GM19240 (cell line): ENCODE data around the gene STK35.
A peak's percentile ranks its signal among the peaks of the same experiment; 100 is the strongest.

Source experiments
- DNase-seq: peaks from one replicate; pipeline ENCODE4 v3.0.0; 2011; ENCODE audit warnings: low spot score; ENCODE audit not compliant: insufficient read length

The STK35 gene

GRCh38 chr20:2101057-2101864, at the start of gene STK35:
TSS of gene STK35 (plus strand) at chr20:2101827. CDS start at chr20:2101882, 55 bp downstream.
- DNase-seq = peak; percentile 39

- DNase-seq = no peak
Measured at GRCh38 chr20:2051946-2052345, 49.7 kb upstream of the STK35 start.

- no peak for DNase-seq
Measured at GRCh38 chr20:2052741-2053140, 48.9 kb upstream of the STK35 start.

- DNase-seq = no peak
Measured at GRCh38 chr20:2053615-2054014, 48.0 kb upstream of the STK35 start.

- no peak for DNase-seq
Measured at GRCh38 chr20:2054911-2055310, 46.7 kb upstream of the STK35 start.

GRCh38 chr20:2059411-2059810, 42.2 kb upstream of the STK35 start:
- DNase-seq = no peak

- no peak for DNase-seq
Measured at GRCh38 chr20:2065099-2065498, 36.5 kb upstream of the STK35 start.

GRCh38 chr20:2066461-2067122, 35.0 kb upstream of the STK35 start:
- no peak for DNase-seq

- no peak for DNase-seq
Measured at GRCh38 chr20:2080532-2081224, 20.9 kb upstream of the STK35 start.

- DNase-seq = no peak
Measured at GRCh38 chr20:2084703-2085102, 16.9 kb upstream of the STK35 start.

- DNase-seq = no peak
Measured at GRCh38 chr20:2086177-2086979, 15.2 kb upstream of the STK35 start.

- no peak for DNase-seq
Measured at GRCh38 chr20:2086980-2087377, 14.6 kb upstream of the STK35 start.

GRCh38 chr20:2088891-2089290, 12.7 kb upstream of the STK35 start:
- DNase-seq = no peak

GRCh38 chr20:2089447-2089846, 12.2 kb upstream of the STK35 start:
- DNase-seq = no peak

- DNase-seq = no peak
Measured at GRCh38 chr20:2093159-2093781, 8.4 kb upstream of the STK35 start.

GRCh38 chr20:2093883-2094282, 7.7 kb upstream of the STK35 start:
- no peak for DNase-seq

GRCh38 chr20:2101865-2102584, 398 bp downstream of the STK35 start:
- DNase-seq = peak; percentile 70

- DNase-seq = peak; percentile 69
Measured at GRCh38 chr20:2102585-2103460, 1.2 kb downstream of the STK35 start.

- DNase-seq = no peak
Measured at GRCh38 chr20:2103461-2104153, 2.0 kb downstream of the STK35 start.
